Measurements from ENCODE around the gene SELENOF. TPM values are rescaled to one million over a fixed set of nuclear protein-coding genes. Genes with fewer than 3 reads are reported as not detected.
A peak's percentile ranks its signal among the peaks of the same experiment; 100 is the strongest.

Gene SELENOF
- total and polyA plus RNA-seq, 2 of the 4 experiments (the other 2 are of a cell fraction): 60.0 to 153 TPM

- Histone ChIP-seq H2BK20ac (ENCODE audit: low read depth, low read length) (no peak overlapping the region), H4K20me1 (ENCODE audit: insufficient read depth, low read length) (no peaks in the 10 kb centered on the region), H3K4me1 (ENCODE audit: control insufficient read depth, insufficient read depth, low read length) (peaks cover 3% of the 10 kb centered on the region; the same call in 1 of the 2 replicates), H3K27me3 (ENCODE audit: control insufficient read depth, insufficient read depth, low read length) (peaks cover 8% of the 10 kb centered on the region; the same call in 1 of the 2 replicates), H3K4ac (ENCODE audit: low read depth, low read length) (no peak overlapping the region), H2AK9ac (replicated peaks; ENCODE audit: low read depth, low read length, poor library complexity) (no peak overlapping the region), H3K79me1 (ENCODE audit: low read depth in 1 of 2, low read length in 2 of 2) (no peaks in the 10 kb centered on the region), H3K9me3 (ENCODE audit: control insufficient read depth, insufficient read depth, low read length) (peaks cover 2% of the 10 kb centered on the region; the same call in 1 of the 2 replicates), H3K36me3 (ENCODE audit: control insufficient read depth, insufficient read depth, low read length) (no peaks in the 10 kb centered on the region), H3K18ac (ENCODE audit: low read depth, low read length) (no peak overlapping the region), H4K8ac (ENCODE audit: low read depth in 2 of 2, low read length in 2 of 2) (no peak overlapping the region), H2BK5ac (ENCODE audit: low read depth, low read length, poor library complexity, severe bottlenecking) (no peak overlapping the region), H4K5ac (ENCODE audit: low read depth, low read length) (no peak overlapping the region), H3K14ac (replicated peaks; ENCODE audit: low read depth, low read length) (no peak overlapping the region), H3K23ac (ENCODE audit: low read depth, low read length) (no peak overlapping the region), H2AFZ (replicated peaks; ENCODE audit: low read length, poor library complexity) (no peak overlapping the region), H2BK15ac (ENCODE audit: low read depth, low read length) (no peak overlapping the region), H3K27ac (ENCODE audit: insufficient read depth, low read length) (no peak overlapping the region), H3K56ac (ENCODE audit: extremely low read depth, insufficient read depth, low read length) (no peak overlapping the region), H4K91ac (ENCODE audit: insufficient read depth, low read depth, low read length) (no peak overlapping the region), H3K9me1 (ENCODE audit: insufficient read depth, low read length) (no peaks in the 10 kb centered on the region), H2BK120ac (ENCODE audit: low read depth, low read length) (no peak overlapping the region), H3K9ac (ENCODE audit: low read depth, low read length) (no peak overlapping the region), H3K4me3 (ENCODE audit: insufficient read depth, low read depth, low read length) (no peak overlapping the region), H2AK5ac (ENCODE audit: low read depth, low read length) (no peak overlapping the region), H3K4me2 (ENCODE audit: low read depth, low read length) (no peak overlapping the region)
- dilution Hi-C loops (cut with HindIII; ENCODE audit: low sequenced_read_pairs, unreplicated experiment) (no loop called here), in situ Hi-C loops (cut with MboI; ENCODE audit: low sequenced_read_pairs) (no loop called here), intact Hi-C loops (cut with micrococcal nuclease) (no loop called here)
- TF ChIP-seq CEBPB (IDR thresholded peaks at IDR 0.05; ENCODE audit: low read depth, low read length) (0 out of 2 replicates have a peak, but pooled peaks have one; percentile 25), MXI1 (IDR thresholded peaks at IDR 0.05; ENCODE audit: borderline replicate concordance, low read depth, low read length) (no peak)
- POLR2A ChIA-PET (ENCODE audit: unreplicated experiment): no interaction called here
- CTCF ChIA-PET: no interaction called here
- no CpG with 5 or more reads among the region's 3 CpGs for WGBS, 2 experiments (ENCODE audit: extremely low coverage in 2 of 2, insufficient read length in 1 of 2)
- no TSS peak for BruUV-seq (replicated peaks)
- no peak for DNase-seq
- no peak for ATAC-seq (ENCODE audit: low read depth)
Observed at GRCh38 chr1:86828024-86828423, 85.9 kb downstream of the SELENOF start.

Data from IMR-90 (cell line).